Ishikawa (cell line): ENCODE results near the gene TRIO.

Experiments used
- CEBPB ChIP-seq: IDR thresholded peaks from 2 replicates; pipeline ENCODE4 v1.6.1; 2012
- CREB1 ChIP-seq: IDR thresholded peaks from 2 replicates; pipeline ENCODE4 v1.6.1; 2012; ENCODE audit warnings: low read depth
- EGR1 ChIP-seq: IDR thresholded peaks from 2 replicates; pipeline ENCODE4 v1.6.1; 2012
- EP300 ChIP-seq: IDR thresholded peaks from 2 replicates; pipeline ENCODE4 v1.6.1; 2012; ENCODE audit warnings: borderline replicate concordance
- RAD21 ChIP-seq: IDR thresholded peaks from 2 replicates; pipeline ENCODE4 v1.6.1; 2012; ENCODE audit warnings: low read depth
- TEAD4 ChIP-seq: IDR thresholded peaks from 2 replicates; pipeline ENCODE4 v1.6.1; 2012
- ZBTB7A ChIP-seq: IDR thresholded peaks from 2 replicates; pipeline ENCODE4 v1.6.1; 2012; ENCODE audit warnings: low read depth
- TF ChIP-seq, protein P1 (sequence below): IDR thresholded peaks from 2 replicates; pipeline ENCODE4 v1.6.1; 2012; ENCODE audit warnings: low read depth, mild to moderate bottlenecking
- TF ChIP-seq, protein P2 (sequence below): IDR thresholded peaks from 2 replicates; pipeline ENCODE4 v1.6.1; 2012

DNA sequence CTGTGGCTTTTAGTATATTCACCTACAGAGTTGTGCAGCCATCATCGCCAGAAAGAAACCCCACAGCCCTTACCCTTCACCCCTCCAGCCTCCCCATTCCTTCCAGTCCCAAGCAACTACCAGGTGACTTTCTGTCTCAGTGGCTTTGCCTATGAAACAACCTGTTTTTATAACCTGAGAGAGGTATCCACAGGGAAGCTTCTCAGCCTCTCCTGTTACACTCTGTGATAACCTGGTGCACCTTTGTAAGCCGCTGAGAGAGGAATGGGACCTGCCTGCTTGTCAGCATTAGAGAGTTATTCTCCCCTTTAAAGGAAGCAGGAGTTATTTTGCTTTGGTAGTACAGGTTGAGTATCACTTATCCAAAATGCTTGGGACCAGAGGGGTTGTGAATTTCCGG, 93.6 kb downstream of the TRIO start:
- no peak for TF ChIP-seq EP300
- TF ChIP-seq ZBTB7A, result no peak
- TF ChIP-seq EGR1, result no peak
- TF ChIP-seq, protein P1, sequence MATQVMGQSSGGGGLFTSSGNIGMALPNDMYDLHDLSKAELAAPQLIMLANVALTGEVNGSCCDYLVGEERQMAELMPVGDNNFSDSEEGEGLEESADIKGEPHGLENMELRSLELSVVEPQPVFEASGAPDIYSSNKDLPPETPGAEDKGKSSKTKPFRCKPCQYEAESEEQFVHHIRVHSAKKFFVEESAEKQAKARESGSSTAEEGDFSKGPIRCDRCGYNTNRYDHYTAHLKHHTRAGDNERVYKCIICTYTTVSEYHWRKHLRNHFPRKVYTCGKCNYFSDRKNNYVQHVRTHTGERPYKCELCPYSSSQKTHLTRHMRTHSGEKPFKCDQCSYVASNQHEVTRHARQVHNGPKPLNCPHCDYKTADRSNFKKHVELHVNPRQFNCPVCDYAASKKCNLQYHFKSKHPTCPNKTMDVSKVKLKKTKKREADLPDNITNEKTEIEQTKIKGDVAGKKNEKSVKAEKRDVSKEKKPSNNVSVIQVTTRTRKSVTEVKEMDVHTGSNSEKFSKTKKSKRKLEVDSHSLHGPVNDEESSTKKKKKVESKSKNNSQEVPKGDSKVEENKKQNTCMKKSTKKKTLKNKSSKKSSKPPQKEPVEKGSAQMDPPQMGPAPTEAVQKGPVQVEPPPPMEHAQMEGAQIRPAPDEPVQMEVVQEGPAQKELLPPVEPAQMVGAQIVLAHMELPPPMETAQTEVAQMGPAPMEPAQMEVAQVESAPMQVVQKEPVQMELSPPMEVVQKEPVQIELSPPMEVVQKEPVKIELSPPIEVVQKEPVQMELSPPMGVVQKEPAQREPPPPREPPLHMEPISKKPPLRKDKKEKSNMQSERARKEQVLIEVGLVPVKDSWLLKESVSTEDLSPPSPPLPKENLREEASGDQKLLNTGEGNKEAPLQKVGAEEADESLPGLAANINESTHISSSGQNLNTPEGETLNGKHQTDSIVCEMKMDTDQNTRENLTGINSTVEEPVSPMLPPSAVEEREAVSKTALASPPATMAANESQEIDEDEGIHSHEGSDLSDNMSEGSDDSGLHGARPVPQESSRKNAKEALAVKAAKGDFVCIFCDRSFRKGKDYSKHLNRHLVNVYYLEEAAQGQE, result no peak
- no peak for TF ChIP-seq CEBPB
- TF ChIP-seq TEAD4, result no peak
- TF ChIP-seq RAD21, result no peak
- TF ChIP-seq CREB1, result no peak
- TF ChIP-seq, protein P2, sequence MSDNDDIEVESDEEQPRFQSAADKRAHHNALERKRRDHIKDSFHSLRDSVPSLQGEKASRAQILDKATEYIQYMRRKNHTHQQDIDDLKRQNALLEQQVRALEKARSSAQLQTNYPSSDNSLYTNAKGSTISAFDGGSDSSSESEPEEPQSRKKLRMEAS, result no peak
